IPS-18c (cell line): ENCODE measurements around the gene PCDHGC4.

ENCODE experiments used
- H3K4me3 ChIP-seq: 2 replicates; pipeline ENCODE4 v1.7.0; 2013; ENCODE audit warnings: low read depth, mild to moderate bottlenecking, low read length, moderate library complexity; ENCODE audit not compliant: insufficient read depth
- H3K9me3 ChIP-seq: one replicate; pipeline ENCODE4 v1.6.1; 2013; ENCODE audit warnings: mild to moderate bottlenecking, low read length, moderate library complexity; ENCODE audit not compliant: control insufficient read depth, insufficient read depth

The PCDHGC4 gene

DNA sequence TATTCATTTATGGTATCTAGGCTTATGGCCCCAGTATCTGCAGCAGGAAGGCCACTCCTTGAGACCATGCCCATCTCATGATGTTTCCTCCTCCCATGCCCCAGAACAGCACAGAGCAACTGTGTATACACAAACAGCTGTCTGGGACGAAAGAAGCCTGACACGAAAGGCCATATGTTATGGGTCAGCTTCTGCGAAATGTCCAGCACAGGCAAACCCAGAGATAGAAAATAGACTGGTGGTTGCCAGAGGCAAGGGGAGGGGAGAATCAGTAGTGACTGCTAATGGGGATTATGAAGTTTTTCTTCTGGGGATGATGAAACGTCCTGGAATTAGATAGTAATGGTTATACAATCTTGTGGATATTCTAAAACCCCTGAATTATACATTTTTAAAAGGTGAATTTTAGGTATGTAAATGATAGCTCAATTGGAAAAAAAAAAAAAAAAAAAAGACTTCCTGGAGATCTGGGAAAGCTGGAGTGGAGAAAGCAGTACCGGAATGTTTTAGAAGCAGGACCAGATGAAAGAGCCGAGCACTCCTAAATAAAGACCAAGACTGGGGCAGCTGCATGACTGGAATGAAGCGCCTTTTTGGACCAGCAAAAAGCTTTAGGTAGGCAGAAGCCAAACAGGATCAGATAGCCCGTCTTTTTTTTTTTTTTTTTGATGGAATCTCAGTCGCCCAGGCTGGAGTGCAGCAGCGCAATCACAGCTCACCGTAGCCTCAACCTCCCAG lies 33.2 kb downstream of the PCDHGC4 start:
- Histone ChIP-seq H3K9me3 (no peaks in the 10 kb centered on the region), H3K4me3 (no peak overlapping the region)

GRCh38 chr5:141518618-141519015 lies 33.8 kb downstream of the PCDHGC4 start:
- Histone ChIP-seq H3K4me3 (no peak overlapping the region), H3K9me3 (no peaks in the 10 kb centered on the region)

DNA sequence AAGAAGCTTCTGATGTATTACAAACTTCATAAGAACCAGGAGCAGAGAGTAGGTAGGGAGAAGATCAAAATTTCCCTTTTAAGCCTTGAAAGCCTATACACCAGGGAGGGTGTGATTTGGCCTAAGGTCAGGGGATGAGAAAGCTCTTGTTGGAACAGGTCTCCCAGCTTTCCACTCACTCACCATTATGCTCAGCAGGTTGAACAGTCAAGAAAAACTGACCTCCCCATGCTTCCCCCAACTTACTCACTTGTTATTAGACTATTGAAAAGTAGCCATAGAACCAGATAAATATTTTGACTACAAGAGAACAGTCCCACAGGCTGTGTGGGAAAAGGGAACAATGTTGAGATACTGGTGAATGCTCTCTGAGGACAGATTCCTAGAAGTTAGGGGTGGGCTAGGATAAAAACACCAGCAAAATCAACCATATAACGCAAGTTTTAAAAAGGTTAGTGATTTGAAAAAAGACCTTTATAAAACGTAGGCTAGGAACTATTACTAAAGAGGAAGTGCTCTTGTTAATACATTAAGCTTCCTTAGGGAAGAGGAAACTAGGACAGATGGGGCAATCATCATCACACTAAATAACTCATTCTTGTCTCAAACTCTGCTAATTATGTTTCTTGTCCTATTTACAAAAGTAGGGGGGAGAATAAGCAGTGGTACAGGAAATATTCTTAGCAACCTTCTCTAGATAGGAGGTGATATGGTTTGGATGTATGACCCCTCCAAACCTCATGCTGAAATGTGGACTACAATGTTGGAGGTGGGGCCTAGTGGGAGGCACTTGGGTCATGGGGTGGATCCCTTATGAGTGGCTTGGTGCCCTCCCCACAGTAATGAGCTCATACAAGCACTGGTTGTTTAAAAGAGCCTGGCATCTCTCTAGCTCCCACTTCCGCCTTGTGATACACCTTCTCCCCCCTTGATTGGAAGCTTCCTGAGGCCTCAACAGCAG lies 35.1 kb downstream of the PCDHGC4 start:
- H3K4me3 ChIP-seq = no peak overlapping the region

DNA sequence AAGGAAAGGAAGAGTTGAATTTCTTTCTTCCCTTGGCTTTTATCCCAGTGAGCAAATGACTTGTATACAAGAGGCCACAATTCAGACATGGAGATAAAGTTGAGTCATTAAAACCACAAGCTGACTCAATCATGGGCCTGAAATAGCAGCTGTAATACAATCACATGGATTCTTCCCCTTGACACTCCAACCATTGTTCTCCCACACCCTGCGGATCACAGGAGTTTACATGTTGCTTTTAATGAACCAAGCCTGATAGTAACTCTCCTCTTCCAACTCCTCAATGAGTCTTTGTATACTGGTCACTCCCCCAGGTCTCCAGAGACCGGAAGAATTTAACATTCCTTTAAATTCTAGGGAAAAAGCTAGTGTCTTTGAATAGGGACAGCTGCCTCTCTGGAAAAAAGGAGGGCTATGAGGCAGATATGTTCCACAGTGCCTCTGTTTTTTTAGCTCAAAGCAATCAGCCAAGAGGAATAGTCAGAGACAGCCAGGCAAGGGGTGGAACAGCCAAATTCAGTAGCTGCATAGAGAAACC lies 36.5 kb downstream of the PCDHGC4 start:
- H3K9me3 ChIP-seq = no peaks in the 10 kb centered on the region
- no peak overlapping the region for H3K4me3 ChIP-seq

More for the DNA sequence above, 35.1 kb downstream of the PCDHGC4 start:
- no peaks in the 10 kb centered on the region for H3K9me3 ChIP-seq

- H3K4me3 ChIP-seq = no peak overlapping the region
Measured at GRCh38 chr5:141522301-141522700, 37.5 kb downstream of the PCDHGC4 start.

DNA sequence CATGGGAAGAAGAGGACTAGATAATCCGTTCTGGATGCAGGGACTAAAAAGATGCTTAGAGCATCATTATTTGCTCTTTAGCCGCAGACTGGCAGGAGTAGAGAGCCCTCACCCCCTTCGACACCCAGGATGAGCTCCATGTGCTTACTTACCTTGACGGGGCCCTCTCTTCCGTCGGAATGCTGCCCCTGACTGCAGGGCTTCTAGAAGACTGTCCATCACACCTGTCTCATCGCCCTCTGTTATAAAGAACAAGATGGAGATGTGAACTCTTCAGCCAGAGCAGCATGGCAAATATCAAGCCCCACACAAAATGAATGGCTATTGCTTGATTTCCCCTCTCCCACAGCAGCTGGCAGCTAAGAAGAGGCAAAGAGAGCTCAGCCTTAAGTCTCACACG lies 39.2 kb downstream of the PCDHGC4 start:
- no peak overlapping the region for H3K4me3 ChIP-seq
- H3K9me3 ChIP-seq = no peaks in the 10 kb centered on the region

More at GRCh38 chr5:141522301-141522700, 37.5 kb downstream of the PCDHGC4 start:
- H3K9me3 ChIP-seq = no peaks in the 10 kb centered on the region

DNA sequence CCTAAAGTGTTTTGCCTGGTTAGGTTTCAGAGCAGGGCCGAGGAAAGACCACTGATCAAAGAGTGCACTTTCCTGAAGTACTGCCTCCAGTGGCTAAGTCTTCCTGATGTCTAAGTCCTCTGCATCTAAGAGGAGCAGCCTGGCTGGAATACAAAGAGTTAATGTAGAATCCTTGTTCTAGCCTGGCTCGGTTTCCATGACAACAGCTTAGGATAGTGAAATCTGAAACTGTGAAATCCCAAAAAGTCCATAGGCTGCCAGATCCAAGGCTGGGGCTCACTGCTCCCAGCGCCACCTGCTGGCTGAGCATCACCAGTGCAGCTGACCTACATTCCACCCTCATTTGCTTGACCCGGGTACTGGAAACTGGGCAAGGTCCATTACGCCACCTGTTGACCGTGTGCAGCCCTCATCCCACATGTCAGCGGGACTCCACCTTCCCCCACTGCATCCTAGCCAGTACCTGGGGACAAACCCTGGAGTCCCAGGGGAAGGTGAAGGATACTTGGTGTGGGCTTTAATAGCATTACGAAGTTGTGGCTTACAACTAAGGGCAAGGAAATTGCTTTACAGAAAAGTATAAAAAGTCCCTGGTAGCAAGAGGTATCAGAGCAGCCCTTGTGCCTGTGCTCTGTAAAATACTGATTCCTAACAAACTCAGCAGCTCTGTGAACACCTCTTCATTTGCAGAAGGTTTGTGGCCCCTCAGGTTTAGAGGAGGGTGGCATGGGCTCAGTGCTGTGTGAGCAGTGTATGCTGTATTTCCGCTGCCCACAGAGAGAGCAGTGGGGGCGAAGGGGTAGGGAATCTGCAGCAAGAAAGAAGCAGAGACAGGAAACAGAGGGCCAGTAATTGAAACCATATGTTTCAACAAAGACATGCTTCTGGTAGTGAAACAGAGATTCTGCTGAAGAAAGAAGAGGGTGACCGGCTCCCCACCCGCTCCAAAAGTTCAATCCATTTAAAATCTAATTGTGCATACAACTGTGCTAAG lies 40.1 kb downstream of the PCDHGC4 start:
- Histone ChIP-seq H3K4me3 (no peak overlapping the region), H3K9me3 (no peaks in the 10 kb centered on the region)

- Histone ChIP-seq H3K4me3 (no peak overlapping the region), H3K9me3 (no peaks in the 10 kb centered on the region)
Measured at GRCh38 chr5:141525653-141526052, 40.8 kb downstream of the PCDHGC4 start.

DNA sequence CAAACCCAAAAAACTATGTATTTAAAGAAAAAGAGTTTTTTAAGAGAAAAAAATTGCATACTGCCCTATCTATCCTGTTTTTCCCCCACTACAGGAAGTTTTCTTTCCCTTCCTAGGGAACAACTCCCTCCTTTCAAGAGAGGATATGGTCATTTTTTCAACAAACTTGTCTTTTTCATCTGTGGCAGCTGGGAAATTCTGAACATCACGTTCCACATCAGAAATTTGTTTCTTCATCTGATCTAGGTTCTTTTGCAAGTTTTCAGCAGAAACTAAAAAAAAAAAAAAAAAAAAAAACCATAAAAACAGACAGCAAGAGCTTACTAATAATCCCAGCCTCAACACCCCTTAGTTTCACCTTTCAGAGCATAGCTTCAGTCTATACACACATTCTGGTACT lies 42.6 kb downstream of the PCDHGC4 start:
- no peak overlapping the region for H3K4me3 ChIP-seq
- no peaks in the 10 kb centered on the region for H3K9me3 ChIP-seq

GRCh38 chr5:141528291-141528984 lies 43.6 kb downstream of the PCDHGC4 start:
- Histone ChIP-seq H3K9me3 (no peaks in the 10 kb centered on the region), H3K4me3 (no peak overlapping the region)

GRCh38 chr5:141529002-141529401 lies 44.2 kb downstream of the PCDHGC4 start:
- Histone ChIP-seq H3K9me3 (no peaks in the 10 kb centered on the region), H3K4me3 (no peak overlapping the region)

DNA sequence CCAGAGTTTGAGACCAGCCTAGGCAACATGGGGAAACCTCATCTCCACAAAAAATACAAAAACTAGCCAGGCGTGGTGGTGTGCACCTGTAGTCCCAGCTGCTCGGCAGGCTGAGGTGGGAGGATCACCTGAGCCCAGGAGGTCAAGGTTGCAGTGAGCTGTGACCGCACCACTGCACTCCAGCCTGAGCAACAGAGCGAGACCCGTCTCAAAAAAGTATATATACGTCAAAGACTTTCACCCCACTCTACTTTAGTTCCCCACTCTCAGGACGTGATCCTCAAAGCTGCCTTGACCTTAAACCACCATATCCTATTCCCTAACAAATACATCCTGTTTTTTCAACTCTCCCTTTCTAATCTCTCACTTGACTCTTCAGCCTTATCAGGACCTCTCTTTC lies 45.0 kb downstream of the PCDHGC4 start:
- Histone ChIP-seq H3K9me3 (no peaks in the 10 kb centered on the region), H3K4me3 (no peak overlapping the region)

DNA sequence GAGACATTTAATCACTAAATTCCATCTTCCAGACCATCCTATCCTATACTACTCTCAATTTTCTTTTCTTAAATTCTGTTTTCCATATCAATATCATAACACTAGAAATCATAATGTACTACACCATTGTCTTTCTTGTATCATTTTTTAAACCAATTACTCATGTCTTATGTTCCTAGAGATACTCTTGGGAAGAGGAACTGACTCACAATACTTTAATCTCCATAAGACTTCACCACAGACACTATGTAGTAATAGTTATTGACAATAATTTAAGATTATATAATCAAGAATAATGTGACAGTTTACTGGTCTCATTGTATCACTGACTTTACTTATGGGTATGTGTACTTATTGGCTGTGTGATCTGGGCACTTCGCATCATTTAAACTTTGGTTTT lies 47.9 kb downstream of the PCDHGC4 start:
- Histone ChIP-seq H3K9me3 (no peaks in the 10 kb centered on the region), H3K4me3 (no peak overlapping the region)

DNA sequence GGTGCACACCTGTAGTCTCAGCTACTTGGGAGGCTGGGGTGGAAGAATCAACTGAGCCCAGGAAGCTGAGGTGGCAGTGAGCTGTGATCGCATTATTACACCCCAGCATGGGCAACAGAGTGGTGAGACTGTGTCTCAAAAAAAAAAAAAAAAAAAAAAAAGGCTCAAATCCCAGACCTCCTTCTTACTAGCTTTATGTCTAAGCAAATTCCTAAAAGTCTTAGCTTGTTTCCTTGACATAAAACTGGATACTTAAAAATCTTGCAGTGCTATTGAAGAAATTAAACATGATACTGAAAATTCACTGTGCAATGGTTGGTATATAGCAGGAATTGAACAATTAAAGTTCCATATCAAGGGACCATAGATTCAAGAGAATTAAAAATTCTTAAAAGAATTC lies 49.1 kb downstream of the PCDHGC4 start:
- Histone ChIP-seq H3K9me3 (no peaks in the 10 kb centered on the region), H3K4me3 (no peak overlapping the region)

DNA sequence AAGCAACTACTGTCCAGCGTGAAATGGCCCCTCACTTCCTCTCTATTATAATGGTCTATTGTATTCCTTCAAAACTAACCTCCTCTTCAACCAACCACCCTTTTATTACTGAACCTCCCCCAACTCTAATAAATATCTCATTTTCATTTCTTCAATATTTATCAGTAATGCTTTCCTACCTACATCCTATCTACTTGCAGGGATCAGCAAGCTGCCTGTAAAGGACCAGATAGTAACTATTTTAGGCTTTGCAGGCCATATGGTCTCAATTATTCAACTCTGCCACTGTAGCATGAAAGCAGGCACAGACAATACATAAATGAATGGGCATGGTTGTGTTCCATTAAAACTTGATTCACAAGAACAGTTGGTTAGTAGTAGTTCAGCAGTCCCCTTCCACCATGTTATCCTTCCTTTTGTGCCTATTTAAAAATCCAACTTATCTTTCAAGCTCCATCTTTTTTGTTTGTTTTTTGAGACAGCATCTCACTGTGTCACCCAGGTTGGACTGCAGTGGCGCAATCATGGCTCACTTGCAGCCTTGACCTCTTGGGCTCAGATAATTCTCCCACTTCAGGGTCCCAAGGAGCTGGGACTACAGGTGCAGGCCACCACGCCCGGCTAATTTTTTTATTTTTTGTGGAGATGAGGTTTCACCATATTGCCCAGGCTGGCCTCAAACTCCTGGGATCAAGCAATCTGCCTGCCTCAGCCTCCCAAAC lies 49.8 kb downstream of the PCDHGC4 start:
- no peaks in the 10 kb centered on the region for H3K9me3 ChIP-seq
- no peak overlapping the region for H3K4me3 ChIP-seq
